NCI-H2196 treated with DMSO at 0.1 percent for 48 hours (cell line): ENCODE data around the gene OLFM2.
"Not testable (repeated sequence)": the region's sequence is repeated elsewhere in the genome, so short reads cannot be mapped to it uniquely, and the experiment has no call there.

ENCODE experiments used
- DNase-seq: peaks from one replicate; lab custom pipeline; 2025; ENCODE audit not compliant: unreplicated experiment; lab: John Stamatoyannopoulos, UW

OLFM2 gene

DNA sequence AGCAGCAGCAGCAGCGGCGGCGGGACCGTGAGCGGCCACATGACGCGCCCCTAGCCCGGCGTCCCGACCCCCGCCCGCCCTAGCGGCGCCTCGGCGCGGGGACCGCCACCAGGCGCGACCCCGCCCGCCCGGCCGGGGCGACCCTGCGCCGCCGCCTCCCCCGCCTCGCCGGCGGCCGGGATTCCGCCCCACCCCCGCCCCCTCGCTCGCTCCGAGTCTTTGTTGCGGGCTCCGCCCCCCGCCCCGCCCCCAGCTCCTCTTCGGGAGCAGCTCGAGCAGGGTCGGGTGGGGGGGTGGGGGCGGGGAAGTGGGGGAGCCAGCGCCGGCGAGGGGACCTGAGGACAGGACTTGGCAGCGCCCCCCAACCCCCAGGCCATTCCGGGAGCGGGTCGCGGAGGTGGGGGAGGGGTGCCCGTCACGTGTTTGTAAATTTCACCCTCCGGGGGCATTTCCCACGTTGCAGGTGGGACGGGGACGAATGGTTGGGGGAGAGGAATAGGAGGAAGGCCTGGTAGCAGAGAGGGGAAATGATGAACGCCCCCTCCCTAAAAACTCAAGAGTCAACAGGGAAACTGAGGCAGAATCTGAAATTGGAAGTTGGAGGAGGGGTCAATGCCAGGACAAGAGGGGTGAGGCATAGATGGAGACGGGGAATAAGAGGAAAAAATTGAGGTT is at the start of gene OLFM2:
OLFM2 (minus strand) TSS at position 190 of the 675 bp plus-strand sequence; CDS start at position 41, 149 bp downstream.
- no peak for DNase-seq

- no peak for DNase-seq
Measured at GRCh38 chr19:9981406-9982260, 45.3 kb upstream of the OLFM2 start.

DNA sequence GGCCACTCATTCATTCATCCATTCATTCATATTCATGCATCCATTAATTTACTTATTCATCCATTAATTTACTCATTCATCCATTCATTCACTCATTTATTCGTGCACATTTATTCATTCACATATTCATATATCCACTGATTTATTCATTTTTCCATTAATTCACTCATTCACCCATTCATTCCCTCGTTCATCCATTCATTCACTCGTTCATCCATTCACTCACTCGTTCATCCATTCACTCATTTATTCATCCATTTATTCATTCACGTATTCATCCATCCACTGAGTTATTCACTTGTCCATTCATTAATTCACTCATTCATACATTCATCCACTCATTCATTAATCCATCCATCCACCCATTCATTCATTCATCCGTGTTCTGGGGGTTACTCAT is 35.8 kb upstream of the OLFM2 start:
- DNase-seq, result no peak

GRCh38 chr19:9971166-9971897 is 35.0 kb upstream of the OLFM2 start:
- no peak for DNase-seq

DNA sequence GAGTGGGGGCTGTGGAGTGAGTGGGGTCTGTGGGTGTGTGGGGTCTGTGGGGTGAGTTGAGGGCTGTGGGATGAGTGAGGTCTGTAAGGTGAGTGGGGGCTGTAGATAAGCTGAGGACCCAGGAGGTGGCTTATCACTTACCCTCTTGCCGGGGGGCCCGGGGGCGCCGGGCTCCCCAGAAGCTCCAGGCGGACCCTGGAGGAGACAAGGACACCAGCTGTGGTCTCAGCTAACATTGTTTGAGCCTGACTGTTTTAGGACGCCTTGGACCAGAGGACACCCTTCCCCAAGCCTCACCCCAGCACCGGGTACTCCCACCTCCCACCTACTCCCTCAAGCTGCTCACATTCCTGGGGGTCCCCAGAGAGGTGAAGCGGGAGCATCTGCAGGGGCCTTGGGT is 34.2 kb upstream of the OLFM2 start:
- no peak for DNase-seq

DNA sequence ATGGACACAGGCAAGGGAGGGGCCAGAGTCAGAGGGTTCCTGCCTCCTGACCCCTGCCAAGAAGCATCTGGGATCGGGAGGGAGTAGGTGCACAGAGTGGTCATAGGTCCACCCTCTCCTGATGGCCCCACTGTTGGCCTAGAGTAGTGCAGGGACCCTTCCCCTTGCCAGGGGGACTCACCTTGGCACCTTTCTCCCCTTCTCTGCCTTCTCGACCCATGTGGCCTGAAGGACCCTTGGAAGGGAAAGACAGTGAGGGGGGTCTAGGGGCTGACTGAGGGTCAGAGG is 33.3 kb upstream of the OLFM2 start:
- no peak for DNase-seq

DNA sequence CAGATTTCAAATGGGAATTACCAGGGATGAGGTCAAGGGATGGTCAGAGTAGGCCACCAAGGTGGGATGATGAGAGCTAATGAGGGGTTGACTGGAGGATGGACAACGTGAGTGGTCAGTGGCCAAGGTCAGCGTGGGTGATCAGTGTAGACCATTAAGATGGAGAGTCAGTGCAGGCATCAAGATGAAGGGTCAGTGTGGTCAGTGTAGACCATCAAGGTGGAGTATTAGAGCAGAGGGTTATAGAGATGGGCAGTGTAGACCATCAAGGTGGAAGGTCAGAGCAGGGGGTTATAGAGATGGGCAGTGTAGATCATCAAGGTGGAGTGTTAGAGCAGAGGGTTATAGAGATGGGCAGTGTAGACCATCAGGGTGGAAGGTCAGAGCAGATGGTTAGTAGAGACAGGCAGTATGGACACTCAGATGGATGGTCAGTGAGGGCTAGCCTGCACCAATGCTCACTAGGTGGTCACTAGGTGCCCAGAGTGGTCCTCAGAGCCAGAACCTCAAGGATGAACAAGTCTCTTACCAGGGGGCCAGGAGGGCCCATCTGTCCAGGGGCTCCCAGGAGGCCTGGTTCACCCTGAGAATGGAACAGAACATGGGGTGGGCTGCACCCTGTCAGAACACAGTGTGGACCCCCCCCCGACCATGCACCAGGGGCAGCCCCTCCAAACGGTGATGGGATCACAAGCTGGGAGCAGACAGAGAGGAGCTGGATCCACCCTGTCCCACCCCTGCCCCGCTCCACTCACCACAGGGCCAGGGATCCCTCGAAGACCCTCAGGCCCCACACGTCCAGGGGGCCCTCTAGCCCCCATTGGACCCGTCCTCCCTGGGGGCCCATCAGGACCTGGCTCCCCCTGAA is 32.7 kb upstream of the OLFM2 start:
- DNase-seq, result no peak

GRCh38 chr19:9967326-9967725 is 31.0 kb upstream of the OLFM2 start:
- no peak for DNase-seq

DNA sequence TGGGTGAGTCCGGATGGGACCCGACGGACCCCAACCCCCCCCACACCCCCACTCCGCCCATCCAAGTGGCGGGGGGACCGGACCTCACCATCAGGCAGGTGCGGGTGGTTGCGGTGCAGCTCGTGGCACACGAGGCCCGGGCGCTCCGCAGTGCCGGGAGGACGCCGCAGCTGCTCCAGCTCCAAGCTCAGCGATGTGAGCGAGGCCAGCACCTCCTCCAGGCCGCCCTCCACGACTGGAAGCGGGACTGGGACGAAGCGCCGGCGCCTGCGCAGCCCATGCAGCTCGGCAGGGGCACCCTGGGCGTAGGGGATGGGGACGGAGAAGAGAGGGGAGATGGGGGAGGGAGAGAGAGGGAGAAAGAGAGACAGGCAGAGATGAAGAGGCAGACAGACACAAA is 30.1 kb upstream of the OLFM2 start:
- no peak for DNase-seq

DNA sequence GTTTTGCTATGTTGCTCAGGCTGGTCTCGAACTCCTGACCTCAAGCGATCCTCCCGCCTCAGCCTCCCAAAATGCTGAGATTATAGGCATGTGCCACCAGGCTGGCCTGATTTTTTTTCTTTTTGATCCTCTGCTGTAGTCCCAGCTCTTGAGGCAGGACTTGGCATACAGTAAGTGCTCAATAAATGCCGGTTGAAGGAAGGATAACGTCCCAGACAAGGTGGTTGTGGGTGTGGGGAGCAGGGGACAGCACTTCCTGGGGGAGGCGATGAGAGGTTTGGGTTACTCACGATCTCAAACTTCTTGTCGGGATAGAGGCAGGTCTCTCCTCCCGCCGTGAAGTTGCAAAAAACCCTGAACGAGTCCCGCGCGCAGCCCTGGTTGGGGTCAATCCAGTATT is 29.7 kb upstream of the OLFM2 start:
- DNase-seq, result no peak

DNA sequence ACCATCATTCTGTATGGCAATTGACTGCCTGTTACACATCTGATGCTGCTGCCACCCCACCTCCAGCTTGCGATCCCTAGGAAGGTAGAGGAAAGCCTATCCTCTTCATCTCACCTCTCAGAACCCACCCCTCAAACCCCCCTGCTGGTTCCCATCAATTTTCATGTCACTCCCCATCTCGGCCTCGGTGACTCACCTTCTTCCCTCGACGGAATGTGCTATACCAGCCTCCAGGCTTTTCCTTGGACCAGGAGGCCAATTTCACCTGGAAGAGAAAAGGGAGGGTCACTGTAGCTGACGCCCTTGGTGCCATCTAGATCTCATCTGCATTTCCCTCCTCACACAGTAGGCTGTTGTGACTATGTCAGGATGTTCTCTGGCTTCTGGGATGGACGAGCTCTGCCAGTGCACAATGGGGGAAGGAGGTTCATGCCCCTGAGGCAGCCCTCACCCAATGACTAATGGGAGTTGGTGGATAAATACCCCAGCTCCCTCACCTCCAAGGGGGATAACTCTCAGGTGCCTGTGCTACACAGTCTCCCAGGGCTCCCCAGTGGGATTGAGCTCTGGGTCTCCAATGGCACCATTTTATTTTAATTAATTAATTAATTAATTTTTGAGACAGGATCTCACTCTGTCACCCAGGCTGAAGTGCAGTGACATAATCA is 26.4 kb upstream of the OLFM2 start:
- DNase-seq, result no peak

DNA sequence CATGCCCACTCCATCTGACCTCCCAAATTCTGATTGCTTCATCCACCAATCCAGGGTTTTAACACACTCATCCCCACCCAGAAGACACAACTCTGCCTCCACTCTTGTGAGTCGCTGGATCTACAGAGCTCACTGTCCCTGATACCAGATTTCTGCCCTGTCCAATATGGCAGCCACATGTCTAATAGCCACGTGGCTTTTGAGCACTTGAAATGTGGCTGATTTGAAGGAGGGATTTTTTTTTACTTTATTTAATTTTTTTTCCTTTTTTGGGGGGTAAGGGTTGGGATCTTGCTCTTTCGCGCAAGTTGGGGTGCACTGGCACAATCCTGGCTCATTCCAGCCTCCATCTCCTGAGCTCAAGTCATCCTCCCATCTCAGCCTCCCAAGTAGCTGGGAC is 24.8 kb upstream of the OLFM2 start:
- no peak for DNase-seq

GRCh38 chr19:9958379-9958821 is 22.1 kb upstream of the OLFM2 start:
- no peak for DNase-seq

- DNase-seq, result no peak
Measured at GRCh38 chr19:9956956-9957355, 20.6 kb upstream of the OLFM2 start.

DNA sequence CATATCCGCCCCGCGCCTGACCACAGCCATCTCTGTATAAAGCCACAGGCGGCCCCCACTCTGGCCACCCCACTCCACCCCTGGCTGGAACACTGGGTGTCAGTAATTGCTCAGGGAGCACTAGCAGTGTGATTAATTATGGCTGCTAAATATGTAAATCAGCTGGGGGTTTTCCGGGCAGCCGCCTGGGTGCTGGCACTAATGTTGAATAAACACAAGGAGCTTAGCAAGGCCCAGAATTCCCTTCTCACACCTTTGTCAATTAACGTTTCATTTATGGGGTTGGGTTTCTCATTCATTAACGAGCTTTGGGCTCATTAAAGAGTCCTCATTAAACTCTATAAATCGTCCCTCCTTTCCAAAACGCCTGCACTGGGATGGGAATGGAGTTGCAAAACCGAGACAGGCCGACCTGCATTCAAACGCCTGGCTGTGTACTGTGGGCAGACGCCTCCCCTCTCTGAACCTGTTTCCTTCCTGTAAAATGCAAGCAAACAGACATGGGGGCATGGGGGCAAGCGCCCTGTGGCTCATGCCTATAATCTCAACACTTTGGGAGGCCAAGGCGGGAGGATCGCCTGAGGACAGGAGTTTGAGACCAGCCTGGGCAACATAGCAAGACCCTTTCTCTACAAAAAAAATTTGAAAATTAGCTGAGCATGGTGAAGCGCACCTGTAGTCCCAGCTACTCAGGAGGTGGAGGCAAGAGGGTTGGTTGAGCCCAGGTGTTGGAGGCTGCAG is 17.7 kb upstream of the OLFM2 start:
- no peak for DNase-seq

DNA sequence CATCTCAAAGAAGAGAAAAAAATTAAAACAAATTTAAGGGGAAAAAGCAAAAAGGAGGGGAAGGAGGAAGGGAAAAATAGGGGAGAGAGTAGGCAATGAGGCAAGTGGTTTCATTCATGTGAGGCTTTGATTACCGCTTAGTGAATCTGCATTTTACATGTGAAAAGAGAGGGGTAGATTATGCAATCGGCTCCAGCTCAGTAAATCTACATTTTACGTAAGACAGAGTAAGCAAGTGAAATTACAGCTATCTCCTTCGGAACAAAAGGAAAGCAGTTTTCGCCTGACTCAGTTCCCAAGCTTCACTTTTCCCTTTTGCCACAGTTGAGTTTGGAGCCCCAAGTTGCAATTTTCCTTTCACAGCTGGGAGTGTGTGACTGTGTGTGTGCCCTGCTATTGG is 16.0 kb upstream of the OLFM2 start:
- DNase-seq, result no peak

GRCh38 chr19:9947441-9947840 is 11.1 kb upstream of the OLFM2 start:
- DNase-seq, result no peak

- DNase-seq, result not testable (repeated sequence)
Measured at GRCh38 chr19:9946528-9947125, 10.3 kb upstream of the OLFM2 start.

GRCh38 chr19:9945319-9945966 is 9.1 kb upstream of the OLFM2 start:
- DNase-seq, result no peak
